Sciatic nerve (tissue), 2 donors: ENCODE data around the gene IGFLR1. TPM values are rescaled to one million over a fixed set of nuclear protein-coding genes. Genes with fewer than 3 reads are reported as not detected.

Experiments
- ATAC-seq: fragments of 200-7000 bp; cut with Tn5 transposase; one replicate; pipeline ENCODE4 v1.9.1; 2020; ENCODE audit warnings: mild to moderate bottlenecking, moderate library complexity
- DNase-seq: peaks from one replicate; pipeline ENCODE4 v3.0.0-alpha.2; 2020; ENCODE audit warnings: low spot score
- intact Hi-C: fragments of 100-400 bp; cut with DNase I; formaldehyde crosslinking; loops from one replicate; pipeline ENCODE4 v1.14.2; 2022
- total RNA-seq: library from RNA; stranded (reverse); fragmentation: NEBNext Ultra II Directional; extraction: Animal tissue kit (Norgen Biotek cat#: 25700); gene quantifications from one replicate; pipeline ENCODE4 v1.2.1, GENCODE V29; 2021
- donor health status: DM: no; HTN: no; CAD: no.
- donor health status: DM: no; HTN: no; CAD: no.

The IGFLR1 gene, protein sequence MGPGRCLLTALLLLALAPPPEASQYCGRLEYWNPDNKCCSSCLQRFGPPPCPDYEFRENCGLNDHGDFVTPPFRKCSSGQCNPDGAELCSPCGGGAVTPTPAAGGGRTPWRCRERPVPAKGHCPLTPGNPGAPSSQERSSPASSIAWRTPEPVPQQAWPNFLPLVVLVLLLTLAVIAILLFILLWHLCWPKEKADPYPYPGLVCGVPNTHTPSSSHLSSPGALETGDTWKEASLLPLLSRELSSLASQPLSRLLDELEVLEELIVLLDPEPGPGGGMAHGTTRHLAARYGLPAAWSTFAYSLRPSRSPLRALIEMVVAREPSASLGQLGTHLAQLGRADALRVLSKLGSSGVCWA
- total RNA-seq: 10.8 TPM

GRCh38 chr19:35742121-35742724, at the start of gene IGFLR1:
Gene IGFLR1, minus strand, starts transcription at chr19:35742452. Its CDS starts 1,272 bp downstream, at chr19:35741180.
- intact Hi-C loops: no loop called here
- ATAC-seq (no peak), DNase-seq (no peak)

DNA sequence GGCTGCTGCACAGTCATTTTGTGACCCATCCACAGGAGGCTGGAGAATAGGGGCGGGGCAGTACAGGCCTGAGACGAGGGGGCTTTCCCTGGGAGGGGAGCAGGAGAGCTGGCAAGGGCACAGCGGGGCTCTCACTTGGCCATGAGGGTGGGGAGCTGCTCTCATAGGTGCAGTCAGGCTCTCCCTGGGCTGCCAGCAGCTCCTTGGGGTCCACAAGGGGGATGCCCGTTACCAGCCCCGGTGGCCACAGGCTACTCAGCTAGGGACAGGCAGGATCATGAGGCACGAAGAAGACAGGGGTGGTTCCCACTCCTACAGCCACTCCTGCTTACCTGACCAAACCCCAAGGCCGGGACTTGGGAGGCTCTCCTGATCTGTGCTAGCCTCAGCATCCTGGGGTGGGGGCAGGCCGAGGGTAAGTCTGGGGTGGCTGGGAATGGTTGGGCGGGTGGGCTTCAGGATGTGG, 49.6 kb upstream of the IGFLR1 start:
- no peak for DNase-seq
- no peak for ATAC-seq
- intact Hi-C loops: no loop called here

DNA sequence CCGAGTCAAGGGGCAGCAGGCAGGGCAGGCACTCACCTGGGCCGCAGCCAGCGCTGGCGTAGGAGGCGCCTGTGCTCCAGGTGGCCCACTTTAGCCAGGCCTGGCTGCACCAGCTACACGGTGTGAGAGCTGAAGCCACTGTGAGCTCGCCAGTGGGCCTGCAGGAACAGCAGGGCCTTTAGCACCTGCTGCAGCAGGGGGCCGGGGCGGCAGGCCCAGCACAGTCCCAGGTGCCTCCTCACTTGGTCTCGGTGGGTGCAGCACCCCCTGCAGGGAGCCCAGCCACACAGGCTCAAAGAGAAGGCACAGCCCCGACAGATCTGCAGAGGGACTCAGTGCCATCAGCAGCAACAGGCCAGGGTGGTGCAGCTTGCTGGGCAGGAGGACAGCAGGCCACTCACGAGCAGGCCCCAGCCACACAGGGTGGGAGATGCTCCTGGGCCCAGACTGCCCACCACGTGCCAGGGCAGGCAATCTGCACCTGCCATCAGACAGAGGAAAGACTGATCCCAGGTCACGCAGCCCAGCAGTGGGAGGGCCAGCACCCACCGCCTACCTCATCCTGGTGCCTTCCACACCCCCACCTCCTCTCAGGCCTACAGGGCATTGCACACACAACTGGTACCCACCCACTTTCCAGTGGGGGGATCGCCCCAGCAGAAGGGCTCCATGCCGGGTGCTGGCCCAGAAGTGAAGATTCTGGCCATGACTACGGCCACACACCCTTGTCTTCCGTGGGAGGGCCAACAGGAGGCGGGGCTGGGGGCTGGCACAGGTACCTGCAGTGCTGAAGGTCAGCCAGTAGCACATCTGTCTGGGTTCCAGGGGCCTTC, 48.9 kb upstream of the IGFLR1 start:
- DNase-seq (no peak), ATAC-seq (no peak)
- intact Hi-C loops: no loop called here

DNA sequence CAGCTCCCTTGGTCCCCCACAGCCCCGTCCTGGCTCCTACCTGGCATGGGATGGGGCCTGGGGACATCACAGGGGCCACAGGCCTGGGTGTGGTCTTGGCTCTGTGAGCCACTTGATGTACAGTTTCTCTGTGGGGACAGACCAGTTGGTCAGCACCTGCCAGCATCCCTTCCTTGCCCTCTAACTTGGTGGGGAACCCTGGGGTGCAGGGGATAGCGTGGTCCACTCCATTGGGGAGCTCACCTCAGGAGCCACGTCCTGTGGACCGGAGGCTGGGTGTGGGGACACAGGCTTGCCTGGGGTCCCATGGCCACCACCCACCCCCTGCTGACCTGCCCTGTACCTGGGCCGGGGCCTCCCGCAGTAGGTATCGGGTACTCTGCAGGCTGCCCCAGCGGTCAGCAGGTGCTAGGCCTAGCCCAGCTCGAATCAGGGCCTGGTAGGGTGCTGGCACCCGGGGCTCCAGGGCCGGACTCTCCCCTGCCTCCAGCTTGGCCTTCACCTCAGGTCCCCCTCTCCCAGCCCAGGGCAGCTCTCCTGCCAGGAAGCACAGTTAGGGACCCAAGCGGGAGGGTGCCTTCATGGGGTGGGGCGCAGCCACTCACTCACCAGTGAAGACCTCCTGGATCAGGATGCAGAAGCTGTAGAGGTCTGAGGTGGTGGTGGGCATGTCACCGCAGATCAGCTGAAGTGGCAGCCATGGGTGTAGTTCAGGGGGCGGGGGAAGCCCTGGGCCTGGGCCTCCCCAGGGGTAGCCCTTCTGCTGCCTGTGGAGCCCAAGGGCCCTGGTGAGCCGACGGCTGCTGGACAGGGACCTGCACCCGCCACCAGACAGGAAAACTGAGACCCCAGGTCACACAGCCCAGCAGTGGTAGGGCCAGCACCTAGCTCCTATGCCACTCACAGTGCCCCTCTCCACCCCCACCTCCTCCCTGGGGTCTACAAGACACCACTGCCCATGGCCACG, 48.0 kb upstream of the IGFLR1 start:
- DNase-seq (no peak), ATAC-seq (no peak)
- intact Hi-C loops: no loop called here

- ATAC-seq (no peak), DNase-seq (no peak)
- intact Hi-C loops: no loop called here
Measured at GRCh38 chr19:35789195-35789977, 47.1 kb upstream of the IGFLR1 start.

GRCh38 chr19:35788205-35788960, 46.1 kb upstream of the IGFLR1 start:
- no peak for ATAC-seq
- intact Hi-C loops: no loop called here
- no peak for DNase-seq

DNA sequence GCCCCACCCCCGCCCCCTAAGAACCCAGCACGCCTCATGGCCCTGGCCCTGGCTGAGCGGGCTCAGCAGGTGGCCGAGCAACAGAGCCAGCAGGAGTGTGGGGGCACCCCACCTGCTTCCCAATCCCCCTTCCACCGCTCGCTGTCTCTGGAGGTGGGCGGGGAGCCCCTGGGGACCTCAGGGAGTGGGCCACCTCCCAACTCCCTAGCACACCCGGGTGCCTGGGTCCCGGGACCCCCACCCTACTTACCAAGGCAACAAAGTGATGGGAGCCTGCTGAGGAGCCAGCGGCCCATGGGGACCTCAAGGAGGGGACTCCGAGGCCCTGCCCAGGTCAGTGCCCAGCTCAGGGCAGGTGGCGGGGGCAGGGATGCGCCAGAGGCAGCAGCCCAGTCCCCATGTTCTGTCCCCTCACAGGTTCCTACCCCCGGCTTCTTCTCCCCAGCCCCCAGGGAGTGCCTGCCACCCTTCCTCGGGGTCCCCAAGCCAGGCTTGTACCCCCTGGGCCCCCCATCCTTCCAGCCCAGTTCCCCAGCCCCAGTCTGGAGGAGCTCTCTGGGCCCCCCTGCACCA, 45.1 kb upstream of the IGFLR1 start:
- DNase-seq: no peak
- intact Hi-C loops: no loop called here
- ATAC-seq: no peak

DNA sequence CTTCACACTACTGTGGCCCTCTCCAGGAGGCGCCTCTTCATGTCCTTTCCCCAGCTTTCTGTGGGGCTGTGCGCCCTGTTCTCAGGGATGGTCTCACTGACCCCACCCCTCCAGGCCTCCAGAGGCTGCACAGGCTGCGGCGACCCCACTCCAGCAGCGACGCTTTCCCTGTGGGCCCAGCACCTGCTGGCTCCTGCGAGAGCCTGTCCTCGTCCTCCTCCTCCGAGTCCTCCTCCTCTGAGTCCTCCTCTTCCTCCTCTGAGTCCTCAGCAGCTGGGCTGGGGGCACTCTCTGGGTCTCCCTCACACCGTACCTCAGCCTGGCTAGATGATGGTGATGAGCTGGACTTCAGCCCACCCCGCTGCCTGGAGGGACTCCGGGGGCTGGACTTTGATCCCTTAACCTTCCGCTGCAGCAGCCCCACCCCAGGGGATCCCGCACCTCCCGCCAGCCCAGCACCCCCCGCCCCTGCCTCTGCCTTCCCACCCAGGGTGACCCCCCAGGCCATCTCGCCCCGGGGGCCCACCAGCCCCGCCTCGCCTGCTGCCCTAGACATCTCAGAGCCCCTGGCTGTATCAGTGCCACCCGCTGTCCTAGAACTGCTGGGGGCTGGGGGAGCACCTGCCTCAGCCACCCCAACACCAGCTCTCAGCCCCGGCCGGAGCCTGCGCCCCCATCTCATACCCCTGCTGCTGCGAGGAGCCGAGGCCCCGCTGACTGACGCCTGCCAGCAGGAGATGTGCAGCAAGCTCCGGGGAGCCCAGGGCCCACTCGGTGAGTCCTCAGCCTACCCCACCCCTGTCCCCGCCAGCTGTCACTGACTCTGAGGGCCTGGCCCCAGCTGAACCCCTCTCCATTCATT, 44.3 kb upstream of the IGFLR1 start:
- no peak for DNase-seq
- intact Hi-C loops: no loop called here
- ATAC-seq: no peak

DNA sequence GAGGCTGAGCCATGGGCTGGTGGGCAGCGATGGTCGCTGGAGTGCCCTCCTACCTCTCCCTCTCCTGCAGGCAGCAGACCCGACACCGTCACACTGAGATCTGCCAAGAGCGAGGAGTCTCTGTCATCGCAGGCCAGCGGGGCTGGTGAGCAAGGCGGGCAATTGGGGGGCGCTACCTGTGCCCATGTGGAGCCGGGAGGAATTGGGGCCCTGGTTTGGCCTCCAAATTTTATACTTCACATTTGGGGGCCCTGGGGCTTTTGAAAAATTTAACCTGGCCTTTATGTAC, 43.0 kb upstream of the IGFLR1 start:
- intact Hi-C loops: no loop called here
- ATAC-seq: no peak

DNA sequence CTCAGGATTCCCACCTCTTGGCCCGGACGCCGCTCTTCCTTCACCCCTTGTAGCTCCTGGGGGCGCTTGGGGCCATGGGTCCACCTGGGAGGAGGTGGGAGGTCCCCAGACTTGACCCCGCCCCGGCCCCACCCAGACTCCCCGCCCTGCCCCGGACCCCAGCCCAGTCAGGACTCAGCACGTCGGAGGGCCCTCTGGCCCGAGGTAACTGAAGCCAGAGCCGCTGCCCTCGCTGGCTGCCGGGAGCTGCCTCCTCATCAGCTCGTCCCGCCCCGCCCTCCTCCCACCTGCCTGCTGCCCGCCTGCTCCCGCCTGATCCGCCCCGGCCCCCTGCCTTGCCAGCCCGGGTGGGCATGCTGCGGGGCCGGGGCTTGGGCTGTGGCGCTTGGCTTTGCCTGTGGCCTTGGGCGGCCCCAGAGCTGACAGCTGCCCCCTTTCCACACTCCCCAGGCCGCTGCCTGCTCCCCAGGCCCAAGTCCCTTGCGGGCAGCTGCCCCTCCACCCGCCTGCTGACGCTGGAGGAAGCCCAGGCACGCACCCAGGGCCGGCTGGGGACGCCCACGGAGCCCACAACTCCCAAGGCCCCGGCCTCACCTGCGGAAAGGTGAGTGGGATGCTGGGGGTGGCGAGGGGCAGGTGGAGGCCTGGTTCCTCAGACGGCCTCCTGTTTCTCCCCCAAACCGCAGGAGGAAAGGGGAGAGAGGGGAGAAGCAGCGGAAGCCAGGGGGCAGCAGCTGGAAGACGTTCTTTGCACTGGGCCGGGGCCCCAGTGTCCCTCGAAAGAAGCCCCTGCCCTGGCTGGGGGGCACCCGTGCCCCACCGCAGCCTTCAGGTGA, 42.5 kb upstream of the IGFLR1 start:
- DNase-seq: no peak
- intact Hi-C loops: no loop called here
- ATAC-seq: no peak

More for the DNA sequence above, 43.0 kb upstream of the IGFLR1 start:
- DNase-seq: no peak

- ATAC-seq: no peak
- intact Hi-C loops: no loop called here
- DNase-seq: no peak
Measured at GRCh38 chr19:35783469-35784434, 41.5 kb upstream of the IGFLR1 start.

DNA sequence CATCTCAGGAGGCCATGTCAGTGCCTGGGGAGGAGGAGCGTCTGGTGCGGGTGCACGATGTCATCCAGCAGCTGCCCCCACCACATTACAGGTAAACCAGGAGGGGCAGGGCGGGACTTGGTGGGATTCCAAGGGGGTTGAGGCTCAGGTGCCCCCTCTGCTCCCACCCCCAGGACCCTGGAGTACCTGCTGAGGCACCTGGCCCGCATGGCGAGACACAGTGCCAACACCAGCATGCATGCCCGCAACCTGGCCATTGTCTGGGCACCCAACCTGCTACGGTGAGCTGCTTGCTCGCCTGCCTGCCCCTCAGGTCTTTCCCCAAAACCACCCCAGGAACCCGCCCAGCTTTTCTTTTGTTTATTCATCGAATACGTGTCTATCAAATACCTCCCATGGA, 40.3 kb upstream of the IGFLR1 start:
- no peak for ATAC-seq
- intact Hi-C loops: no loop called here
- DNase-seq: no peak

- intact Hi-C loops: no loop called here
- DNase-seq (no peak), ATAC-seq (no peak)
Measured at GRCh38 chr19:35781650-35782049, 39.4 kb upstream of the IGFLR1 start.

GRCh38 chr19:35780717-35781116, 38.5 kb upstream of the IGFLR1 start:
- intact Hi-C loops: no loop called here
- DNase-seq (no peak), ATAC-seq (no peak)
